H9 (cell line): ENCODE results near the gene PPP1R12B. TPM values are rescaled to one million over a fixed set of nuclear protein-coding genes. Genes with fewer than 3 reads are reported as not detected.

Experiments used
- DNase-seq: peaks from one replicate; pipeline ENCODE4 v3.0.0-alpha.2; 2017
- H2AFZ ChIP-seq: one replicate; pipeline ENCODE4 v1.6.1; 2013; ENCODE audit warnings: mild to moderate bottlenecking, low read length, control low read depth, moderate library complexity
- H2AK5ac ChIP-seq: 2 replicates; pipeline ENCODE4 v1.6.1; 2013; ENCODE audit warnings: low read length, control low read depth, mixed read lengths; ENCODE audit not compliant: insufficient read length
- H2BK120ac ChIP-seq: one replicate; pipeline ENCODE4 v1.6.1; 2013; ENCODE audit warnings: low read depth, mild to moderate bottlenecking, low read length, control low read depth, inconsistent platforms; ENCODE audit not compliant: poor library complexity, severe bottlenecking
- H2BK12ac ChIP-seq: 2 replicates; pipeline ENCODE4 v1.6.1; 2013; ENCODE audit warnings: low read length, control low read depth, mixed read lengths, low read depth; ENCODE audit not compliant: insufficient read length
- H2BK15ac ChIP-seq: 2 replicates; pipeline ENCODE4 v1.6.1; 2013; ENCODE audit warnings: low read depth, low read length, control low read depth
- H2BK20ac ChIP-seq: one replicate; pipeline ENCODE4 v1.6.1; 2013; ENCODE audit warnings: low read depth, mild to moderate bottlenecking, low read length, control low read depth, inconsistent platforms; ENCODE audit not compliant: poor library complexity, severe bottlenecking
- H2BK5ac ChIP-seq: 2 replicates; pipeline ENCODE4 v1.6.1; 2013; ENCODE audit warnings: low read length, control low read depth, mixed read lengths; ENCODE audit not compliant: insufficient read length
- H3K14ac ChIP-seq: 2 replicates; pipeline ENCODE4 v1.6.1; 2013; ENCODE audit warnings: low read length, control low read depth; ENCODE audit not compliant: insufficient read depth
- H3K18ac ChIP-seq: 2 replicates; pipeline ENCODE4 v1.6.1; 2013; ENCODE audit warnings: low read depth, mild to moderate bottlenecking, mixed read lengths, low read length, control low read depth; ENCODE audit not compliant: insufficient read length
- H3K23ac ChIP-seq: 2 replicates; pipeline ENCODE4 v1.6.1; 2013; ENCODE audit warnings: low read length, control low read depth, mixed read lengths, low read depth; ENCODE audit not compliant: insufficient read length
- H3K23me2 ChIP-seq: 2 replicates; pipeline ENCODE4 v1.6.1; 2013; ENCODE audit warnings: low read depth, mild to moderate bottlenecking, mixed read lengths, low read length, control low read depth; ENCODE audit not compliant: insufficient read length, poor library complexity, severe bottlenecking
- H3K27ac ChIP-seq: 2 replicates; pipeline ENCODE4 v1.5.1; 2013; ENCODE audit warnings: low read length, control low read depth, mixed read lengths, low read depth; ENCODE audit not compliant: insufficient read length
- H3K27me3 ChIP-seq: 2 replicates; pipeline ENCODE4 v1.6.1; 2013; ENCODE audit warnings: low read length, control low read depth, inconsistent platforms; ENCODE audit not compliant: insufficient read depth
- H3K4ac ChIP-seq: 2 replicates; pipeline ENCODE4 v1.6.1; 2013; ENCODE audit warnings: low read depth, mild to moderate bottlenecking, control low read depth, inconsistent platforms, low read length, moderate library complexity
- H3K4me1 ChIP-seq: 2 replicates; pipeline ENCODE4 v1.6.1; 2013; ENCODE audit warnings: low read length, control low read depth, inconsistent platforms; ENCODE audit not compliant: insufficient read depth
- H3K4me2 ChIP-seq: 2 replicates; pipeline ENCODE4 v1.6.1; 2013; ENCODE audit warnings: low read length, control low read depth, mixed read lengths; ENCODE audit not compliant: insufficient read length, insufficient read depth
- H3K56ac ChIP-seq: 2 replicates; pipeline ENCODE4 v1.6.1; 2013; ENCODE audit warnings: low read depth, mild to moderate bottlenecking, mixed read lengths, low read length, control low read depth; ENCODE audit not compliant: insufficient read length
- H3K79me1 ChIP-seq: 2 replicates; pipeline ENCODE4 v1.6.1; 2013; ENCODE audit warnings: low read depth, mild to moderate bottlenecking, moderate library complexity, low read length, control low read depth, inconsistent platforms; ENCODE audit not compliant: insufficient read depth, poor library complexity, severe bottlenecking
- H3K79me2 ChIP-seq: 2 replicates; pipeline ENCODE4 v1.6.1; 2013; ENCODE audit warnings: low read length, control low read depth, inconsistent platforms; ENCODE audit not compliant: insufficient read depth
- H3K9ac ChIP-seq: 2 replicates; pipeline ENCODE4 v1.6.1; 2013; ENCODE audit warnings: low read length, control low read depth, mixed read lengths; ENCODE audit not compliant: insufficient read length; ENCODE audit errors: extremely low read depth
- H3K9me3 ChIP-seq: one replicate; pipeline ENCODE4 v1.6.1; 2013; ENCODE audit warnings: low read depth, low read length, inconsistent platforms; ENCODE audit not compliant: control insufficient read depth
- H3T11ph ChIP-seq: one replicate; pipeline ENCODE4 v1.6.1; 2013; ENCODE audit warnings: mild to moderate bottlenecking, low read length, control low read depth, inconsistent platforms
- H4K20me1 ChIP-seq: one replicate; pipeline ENCODE4 v1.6.1; 2013; ENCODE audit not compliant: control insufficient read depth, insufficient read length, insufficient read depth
- H4K5ac ChIP-seq: 2 replicates; pipeline ENCODE4 v1.6.1; 2013; ENCODE audit warnings: low read depth, mild to moderate bottlenecking, mixed read lengths, low read length, control low read depth; ENCODE audit not compliant: insufficient read length
- H4K8ac ChIP-seq: replicated peaks from 2 replicates; pipeline ENCODE4 v1.6.1; 2013; ENCODE audit warnings: low read length, control low read depth, mixed read lengths, low read depth; ENCODE audit not compliant: insufficient read length
- H4K91ac ChIP-seq: 2 replicates; pipeline ENCODE4 v1.6.1; 2013; ENCODE audit warnings: low read depth, mild to moderate bottlenecking, moderate library complexity, mixed read lengths, low read length, control low read depth; ENCODE audit not compliant: insufficient read length
- H3K27ac Mint-ChIP-seq, 3 experiments: 2 replicates in 2 of 3; 3 replicates in 1 of 3; pipeline ENCODE4 v1.8.0; 2020 to 2021; ENCODE audit warnings: mixed read lengths in 3 of 3, mild to moderate bottlenecking in 1 of 3, moderate library complexity in 1 of 3
- H3K27me3 Mint-ChIP-seq: 2 replicates; pipeline ENCODE4 v1.8.0; 2021; ENCODE audit warnings: low read depth, mild to moderate bottlenecking, moderate library complexity, mixed read lengths
- H3K36me3 Mint-ChIP-seq, 3 experiments: 2 replicates in 2 of 3; 3 replicates in 1 of 3; pipeline ENCODE4 v1.8.0; 2020 to 2021; ENCODE audit warnings: low read depth in 3 of 3, mixed read lengths in 3 of 3; ENCODE audit not compliant: insufficient read depth in 1 of 3
- H3K4me1 Mint-ChIP-seq, 2 experiments: 2 replicates each; pipeline ENCODE4 v1.8.0; 2020; ENCODE audit warnings: mixed read lengths in 2 of 2
- H3K4me3 Mint-ChIP-seq, 2 experiments: 2 replicates in 1 of 2; 3 replicates in 1 of 2; pipeline ENCODE4 v1.8.0; 2020 to 2021; ENCODE audit warnings: mild to moderate bottlenecking in 2 of 2, mixed read lengths in 2 of 2, moderate library complexity in 1 of 2
- H3K9me3 Mint-ChIP-seq, 2 experiments: 2 replicates in 1 of 2; 3 replicates in 1 of 2; pipeline ENCODE4 v1.8.0; 2020; ENCODE audit warnings: mild to moderate bottlenecking in 2 of 2, mixed read lengths in 2 of 2, moderate library complexity in 1 of 2
- CTCF ChIP-seq: fragments of 200-600 bp; sonication (generic); conservative IDR thresholded peaks from 3 replicates; pipeline ENCODE4 v1.8.0; 2021; ENCODE audit warnings: antibody characterized with exemption, mild to moderate bottlenecking
- total RNA-seq: library from RNA; stranded (reverse); gene quantifications from 2 replicates; pipeline ENCODE4 v1.2.1, GENCODE V29; 2021

PPP1R12B gene
- total RNA-seq, 1 experiment from 2014 or later: 12.9 TPM

- H3K4me1 Mint-ChIP-seq: peaks cover 6 to 7% of the 10 kb centered on the region in 2 experiments
- no peak overlapping the region for H3T11ph ChIP-seq
- no peak overlapping the region for H3K23ac ChIP-seq
- no peaks in the 10 kb centered on the region for H3K36me3 Mint-ChIP-seq
- no peaks in the 10 kb centered on the region for H3K79me2 ChIP-seq
- no peak for DNase-seq
- H3K4me2 ChIP-seq: no peak overlapping the region
- no peak overlapping the region for H4K91ac ChIP-seq
- H2BK12ac ChIP-seq: no peak overlapping the region
- no peak for TF ChIP-seq CTCF
- no peak overlapping the region for H3K9ac ChIP-seq
- H2AFZ ChIP-seq: no peak overlapping the region
- no peak overlapping the region for H3K27ac Mint-ChIP-seq
- peaks cover 2% of the 10 kb centered on the region; the same call in 1 of the 2 replicates for H3K27me3 Mint-ChIP-seq
- H2AK5ac ChIP-seq: no peak overlapping the region
- no peak overlapping the region for H2BK120ac ChIP-seq
- H3K56ac ChIP-seq: no peak overlapping the region
- H3K23me2 ChIP-seq: no peaks in the 10 kb centered on the region
- no peak overlapping the region for H3K4me3 Mint-ChIP-seq
- no peak overlapping the region for H4K8ac ChIP-seq
- H3K18ac ChIP-seq: no peak overlapping the region
- H4K5ac ChIP-seq: no peak overlapping the region
- H2BK15ac ChIP-seq: no peak overlapping the region
- no peak overlapping the region for H2BK20ac ChIP-seq
- no peaks in the 10 kb centered on the region for H3K9me3 ChIP-seq
- no peaks in the 10 kb centered on the region for H3K4me1 ChIP-seq
- H3K27me3 ChIP-seq: no peaks in the 10 kb centered on the region
- H3K9me3 Mint-ChIP-seq: no peaks in the 10 kb centered on the region
- no peaks in the 10 kb centered on the region for H4K20me1 ChIP-seq
- H3K14ac ChIP-seq: no peak overlapping the region
- no peaks in the 10 kb centered on the region for H3K79me1 ChIP-seq
- no peak overlapping the region for H2BK5ac ChIP-seq
- H3K4ac ChIP-seq: no peak overlapping the region
- H3K27ac ChIP-seq: no peak overlapping the region
Observed at GRCh38 chr1:202320081-202320405, 28.5 kb upstream of the PPP1R12B start.
